ENCODE data around the gene PCBP3. TPM values are rescaled to one million over a fixed set of nuclear protein-coding genes. Genes with fewer than 3 reads are reported as not detected.
"Not testable (repeated sequence)": the region's sequence is repeated elsewhere in the genome, so short reads cannot be mapped to it uniquely, and the experiment has no call there.

The PCBP3 gene
- polyA plus RNA-seq, 5 donors, result 1.9 to 2.8 (median 2.2) TPM

DNA sequence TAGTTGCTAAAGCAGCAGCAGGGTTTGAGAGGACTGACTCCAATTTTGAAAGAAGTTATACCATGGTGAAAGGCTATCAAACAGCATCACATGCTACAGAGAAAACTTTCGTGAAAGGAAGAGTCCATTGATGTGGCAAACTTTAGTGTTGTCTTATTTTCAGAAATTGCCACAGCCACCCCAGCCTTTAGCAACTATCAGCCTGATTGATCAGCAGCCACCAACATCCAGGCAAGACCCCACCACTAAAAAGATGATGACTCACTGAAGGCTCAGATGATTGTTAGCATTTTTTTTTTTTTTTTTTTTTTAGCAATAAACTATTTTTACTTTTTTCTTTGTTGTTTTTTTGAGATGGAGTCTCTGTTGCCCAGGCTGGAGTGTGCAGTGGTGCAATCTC, 35.3 kb downstream of the PCBP3 start:
- DNase-seq, result not testable (repeated sequence)

DNA sequence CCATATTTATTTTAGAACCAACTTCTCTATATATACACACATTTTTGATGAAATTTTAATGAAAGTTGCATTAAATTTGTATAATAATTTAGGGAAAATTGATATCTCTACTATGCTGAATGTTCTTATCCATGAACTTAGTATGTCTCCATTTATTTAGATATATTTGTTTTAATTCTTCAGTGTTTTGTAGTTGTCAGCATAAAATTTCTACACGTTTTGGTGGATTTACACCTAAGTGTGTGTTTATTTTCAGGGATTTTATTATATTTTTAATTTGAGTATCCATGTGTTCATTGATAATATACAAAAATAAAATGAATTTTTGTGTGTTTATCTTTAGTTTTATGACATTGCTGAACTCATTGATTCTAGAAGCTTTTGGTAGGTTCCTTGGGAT, 36.7 kb downstream of the PCBP3 start:
- DNase-seq, result no peak

DNA sequence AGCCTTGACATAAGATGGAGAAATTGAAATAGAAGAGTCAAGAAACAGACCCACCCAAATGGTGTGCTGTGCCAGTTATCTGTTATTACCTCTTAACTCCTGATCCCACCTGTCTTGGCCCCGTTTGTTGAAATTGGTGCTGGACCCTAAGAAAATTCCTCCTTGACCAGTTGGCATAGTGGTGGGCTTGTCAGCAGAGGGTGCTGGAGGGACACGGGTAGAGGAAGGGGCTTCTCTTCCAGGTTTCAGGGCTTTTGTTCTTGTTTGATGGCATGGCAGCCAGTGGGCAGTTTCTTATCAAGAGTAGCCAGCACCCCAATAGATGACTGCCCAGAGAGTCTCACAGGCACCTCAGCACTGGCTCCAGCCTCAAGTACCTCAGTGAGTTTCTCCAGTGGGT, 51.6 kb downstream of the PCBP3 start:
- no peak for DNase-seq

DNA sequence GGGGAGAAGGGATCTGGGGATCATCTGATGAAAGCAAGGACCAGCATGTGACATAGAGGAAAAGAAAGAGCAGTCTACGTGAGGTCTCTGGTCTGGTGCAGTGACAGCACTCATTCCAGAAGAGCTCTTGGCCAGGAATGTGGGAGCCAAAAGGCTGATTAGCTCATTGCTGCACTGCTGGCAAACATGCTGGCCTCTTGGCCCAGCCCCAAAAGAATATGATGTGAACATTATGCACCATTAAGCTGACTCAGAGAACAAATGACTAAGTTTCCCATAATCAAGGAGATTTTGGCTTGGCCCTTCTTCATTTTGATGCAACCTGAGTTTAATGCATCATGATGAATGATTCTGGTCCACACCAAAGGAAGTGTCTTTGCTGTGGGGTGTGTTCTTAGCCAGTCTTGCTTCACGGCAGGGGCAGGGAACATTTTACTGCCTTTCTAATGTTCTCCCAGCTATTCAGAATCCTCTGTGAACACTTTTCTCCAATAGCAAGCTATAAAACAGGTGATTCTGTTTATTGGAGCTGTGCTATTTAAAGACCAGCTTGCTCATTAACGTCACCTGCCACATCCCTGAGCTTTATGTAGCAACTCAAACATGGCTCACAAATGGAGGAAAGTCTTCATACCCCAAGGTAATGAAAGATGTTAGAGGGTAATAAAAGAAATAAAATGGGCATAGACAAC, 55.1 kb downstream of the PCBP3 start:
- DNase-seq, result peak; percentile 16 to 43

DNA sequence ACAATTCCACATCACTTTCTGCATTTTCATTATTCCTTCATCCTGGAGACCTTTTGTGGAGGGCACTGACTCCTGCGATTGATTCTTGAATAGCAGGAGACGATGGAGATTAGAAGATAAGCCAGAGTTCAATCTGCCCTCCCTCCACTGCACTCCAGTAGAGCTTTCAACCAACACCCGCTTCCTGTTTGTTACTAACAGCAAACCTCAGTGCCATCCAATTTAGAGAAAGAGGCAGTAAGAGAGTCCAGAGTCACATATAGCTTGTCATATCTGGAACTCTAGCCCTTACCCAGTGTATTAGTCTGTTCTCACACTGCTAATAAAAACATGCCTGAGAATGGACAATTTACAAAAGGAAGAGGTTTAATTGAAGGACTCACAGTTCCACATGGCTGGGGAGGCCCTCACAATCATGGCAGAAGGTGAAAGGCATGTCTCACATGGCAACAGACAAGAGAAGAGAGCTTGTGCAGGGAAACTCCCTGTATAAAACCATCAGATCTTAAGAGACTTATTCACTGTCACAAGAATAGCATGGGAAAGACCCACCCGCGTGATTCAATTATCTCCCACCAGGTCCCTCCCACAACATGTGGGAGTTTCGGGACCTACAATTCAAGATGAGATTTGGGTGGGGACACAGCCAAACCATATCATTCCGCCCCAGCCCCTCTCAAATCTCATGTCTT, 55.9 kb downstream of the PCBP3 start:
- DNase-seq, result no peak

DNA sequence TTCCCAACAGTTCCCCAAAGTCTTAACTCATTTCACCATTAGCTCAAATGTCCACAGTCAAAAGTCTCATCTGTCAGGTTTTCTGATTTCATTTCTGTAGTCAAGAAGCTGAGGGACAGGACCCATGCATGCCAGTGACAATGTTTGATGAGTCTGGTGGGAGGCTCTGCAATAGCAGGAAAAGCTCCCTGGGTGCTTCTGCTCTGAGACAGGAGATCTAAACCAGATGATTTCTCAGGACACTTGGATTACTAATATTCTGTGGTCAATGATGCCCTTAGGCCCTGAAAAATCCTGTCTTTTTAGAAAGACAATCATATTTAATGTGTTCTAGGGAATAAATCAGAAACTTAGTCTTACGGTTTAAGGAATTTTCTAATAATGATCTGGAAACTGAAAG, 56.4 kb downstream of the PCBP3 start:
- DNase-seq, result no peak

DNA sequence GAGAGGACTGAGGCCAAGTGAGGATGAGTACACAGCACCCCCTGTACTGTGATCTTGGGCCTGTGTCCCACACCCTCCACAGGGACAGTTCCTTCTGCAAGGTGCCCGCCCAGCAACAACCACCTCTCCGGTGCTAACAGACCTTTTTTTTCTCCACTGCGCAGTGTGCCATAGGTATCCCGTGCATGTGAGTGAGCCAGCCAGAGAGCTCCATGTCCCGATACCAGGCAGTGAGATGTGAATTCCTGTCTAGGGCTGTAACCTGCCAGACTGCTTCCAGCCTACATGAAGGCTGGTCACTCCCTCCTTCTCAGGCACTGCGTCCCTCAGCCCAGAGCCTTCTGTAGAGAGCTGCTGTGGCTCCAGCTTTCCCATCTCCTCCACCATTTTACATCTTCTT, 56.9 kb downstream of the PCBP3 start:
- no peak for DNase-seq

DNA sequence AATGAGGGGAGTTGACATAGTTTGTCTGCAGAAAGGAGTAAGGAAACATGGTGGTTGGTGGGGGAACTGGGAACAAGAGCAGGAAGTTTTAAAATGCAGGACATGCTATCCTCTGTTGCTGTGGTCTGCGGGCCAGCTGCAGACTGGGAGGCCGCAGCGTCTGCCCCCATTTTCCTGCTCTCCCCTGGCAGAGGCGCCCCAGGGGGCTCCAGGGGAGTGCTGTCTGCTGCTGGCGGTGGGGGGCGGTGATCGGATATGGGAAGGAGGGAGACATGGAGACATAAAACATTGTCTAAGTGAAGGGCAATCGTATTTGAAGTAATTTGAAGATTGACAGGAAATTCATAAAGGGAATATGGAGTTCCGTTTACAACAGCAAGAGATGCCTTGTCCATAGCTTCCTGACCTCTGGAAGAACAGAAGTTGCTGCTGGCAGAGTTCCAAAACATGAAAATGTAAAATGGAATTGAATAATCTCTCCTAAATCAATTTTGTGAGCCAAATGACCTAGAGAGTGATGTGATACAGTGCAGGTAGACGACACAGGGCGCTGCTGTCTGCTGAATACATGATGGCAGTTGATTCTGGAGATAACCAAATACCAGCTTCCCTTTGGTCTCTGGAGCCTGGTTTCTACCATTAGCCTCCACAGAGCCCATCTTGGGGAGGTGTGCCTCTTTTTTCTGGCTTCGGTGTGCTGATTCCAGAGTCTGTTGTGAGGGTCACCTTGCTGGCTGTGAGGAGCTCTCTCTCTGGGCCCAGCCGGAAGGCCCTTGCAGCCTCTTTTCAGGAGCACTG, 61.0 kb downstream of the PCBP3 start:
- DNase-seq, result no peak

DNA sequence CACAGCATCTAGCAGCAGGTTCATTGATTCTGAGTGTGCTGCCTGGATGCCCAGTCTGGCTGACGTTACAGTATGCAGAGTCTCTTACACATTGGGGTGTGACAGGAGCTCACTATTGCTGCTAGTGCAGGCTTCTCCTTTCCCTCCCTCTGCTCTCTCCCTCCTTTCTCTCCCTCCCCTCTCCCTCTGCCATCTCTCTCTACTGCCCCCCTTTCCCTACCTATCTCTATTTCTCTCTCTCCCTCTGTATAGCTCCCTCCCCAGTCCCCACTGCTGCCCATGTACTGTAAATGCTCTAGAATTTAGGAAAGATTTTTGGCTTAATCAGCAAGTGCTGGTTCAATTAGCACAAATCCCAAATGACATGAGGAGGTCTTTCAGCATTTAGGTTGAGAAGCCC, 62.8 kb downstream of the PCBP3 start:
- no peak for DNase-seq

DNA sequence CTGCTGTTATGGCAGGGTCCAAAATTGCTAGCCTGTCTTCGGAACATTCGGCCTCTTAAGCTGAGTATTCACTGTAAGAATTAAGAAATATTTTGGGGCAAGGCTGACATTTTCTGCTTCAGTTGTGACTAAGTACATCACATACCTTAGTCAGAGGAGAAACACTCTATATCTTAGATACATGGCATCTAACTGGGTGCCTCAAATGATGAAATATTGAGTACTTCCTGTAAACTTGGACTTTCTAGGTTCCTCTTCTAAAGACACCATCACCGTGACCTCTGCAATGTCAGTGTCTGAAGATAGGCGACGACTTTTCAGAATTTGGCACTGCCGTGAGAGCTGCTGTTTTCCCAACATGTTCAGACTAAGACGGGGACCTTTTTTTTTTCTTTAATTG, 65.6 kb downstream of the PCBP3 start:
- no peak for DNase-seq

DNA sequence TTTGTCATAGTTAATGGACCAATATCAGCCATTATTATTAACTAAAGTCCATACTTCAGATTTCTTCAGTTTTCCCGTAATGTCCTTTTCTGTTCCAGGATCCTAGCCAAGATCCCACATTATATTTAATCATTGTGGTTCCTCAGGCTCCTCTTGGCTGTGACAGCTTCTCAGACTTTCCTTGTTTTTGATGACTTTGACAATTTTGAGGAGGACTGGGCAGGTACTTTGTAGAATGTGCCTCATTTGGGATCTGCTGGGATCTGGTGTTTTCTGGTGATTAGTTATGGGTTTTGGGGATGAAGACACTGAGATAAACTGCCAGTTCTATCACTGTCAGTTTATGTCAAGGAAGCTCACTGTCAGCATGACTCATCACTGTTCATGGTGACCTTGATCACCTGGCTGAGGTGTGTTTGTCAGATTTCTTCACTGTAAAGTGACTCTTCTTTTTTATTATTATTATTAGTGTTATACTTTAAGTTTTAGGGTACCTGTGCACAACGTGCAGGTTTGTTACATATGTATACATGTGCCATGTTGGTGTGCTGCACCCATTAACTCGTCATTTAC, 66.3 kb downstream of the PCBP3 start:
- no peak for DNase-seq

DNA sequence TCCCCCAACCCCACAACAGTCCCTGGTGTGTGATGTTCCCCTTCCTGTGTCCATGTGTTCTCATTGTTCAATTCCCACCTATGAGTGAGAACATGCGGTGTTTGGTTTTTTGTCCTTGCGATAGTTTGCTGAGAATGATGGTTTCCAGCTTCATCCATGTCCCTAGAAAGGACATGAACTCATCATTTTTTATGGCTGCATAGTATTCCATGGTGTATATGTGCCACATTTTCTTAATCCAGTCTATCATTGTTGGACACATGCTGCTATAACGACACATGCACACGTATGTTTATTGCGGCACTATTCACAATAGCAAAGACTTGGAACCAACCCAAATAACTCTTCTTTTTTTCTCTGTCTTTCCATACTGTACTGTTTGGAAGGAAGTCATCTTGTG, 66.8 kb downstream of the PCBP3 start:
- DNase-seq, result not testable (repeated sequence)

DNA sequence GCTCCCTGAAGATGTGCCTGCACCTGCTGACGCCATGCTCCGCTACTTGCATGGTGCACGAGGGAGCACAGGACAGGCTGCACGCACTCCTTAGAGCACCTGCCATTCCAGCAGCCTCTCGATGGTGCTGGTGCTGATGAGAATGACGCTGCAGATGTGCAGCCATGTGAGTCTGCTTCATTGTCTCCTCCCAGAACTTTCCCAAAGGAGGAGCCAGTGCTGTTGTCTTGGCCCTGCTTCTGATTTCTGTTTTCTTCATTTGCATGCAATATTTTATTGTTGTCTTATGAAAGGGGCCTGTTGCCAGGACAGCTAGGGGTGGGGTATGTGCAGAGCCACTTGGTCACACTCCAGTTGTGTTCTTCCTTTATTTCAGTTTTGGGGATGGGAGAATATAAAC, 70.1 kb downstream of the PCBP3 start:
- no peak for DNase-seq

DNA sequence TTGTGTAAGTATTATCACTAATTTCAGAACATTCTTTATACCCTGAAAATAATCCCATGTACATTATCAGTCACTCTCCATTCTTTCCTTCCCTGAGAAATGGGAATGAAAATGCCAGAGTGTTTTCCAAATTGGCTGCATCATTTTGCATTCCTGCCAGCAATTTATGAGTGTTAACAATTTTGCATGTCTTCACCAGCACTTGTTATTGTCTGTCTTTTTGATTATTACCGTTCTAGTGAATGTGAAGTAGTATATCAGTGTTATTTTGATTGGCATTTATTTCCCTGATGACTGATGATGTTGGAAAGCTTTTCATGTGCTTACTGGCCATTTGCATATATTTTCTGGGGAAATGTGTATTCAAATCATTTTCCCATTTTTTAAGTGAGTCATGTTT, 71.9 kb downstream of the PCBP3 start:
- DNase-seq, result no peak

DNA sequence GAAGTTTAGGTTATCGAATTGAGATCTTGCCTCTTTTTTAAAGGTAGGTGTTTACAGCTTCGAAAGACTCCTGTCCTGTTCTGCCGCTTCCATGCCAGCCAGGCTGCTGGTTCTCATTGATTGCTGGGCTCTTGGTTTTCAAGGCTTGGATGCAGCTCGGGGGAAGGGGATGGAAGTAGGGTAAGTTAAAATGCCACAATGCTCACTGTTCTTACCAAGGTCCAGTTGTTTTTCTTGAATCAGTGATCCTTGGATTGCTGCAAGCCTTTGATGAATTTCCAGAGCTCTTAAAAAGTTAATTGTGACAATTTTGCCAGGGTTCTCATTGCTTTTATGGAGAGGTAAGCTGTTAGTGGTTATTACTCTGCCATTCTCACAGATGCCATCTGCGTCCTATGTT, 74.9 kb downstream of the PCBP3 start:
- no peak for DNase-seq

DNA sequence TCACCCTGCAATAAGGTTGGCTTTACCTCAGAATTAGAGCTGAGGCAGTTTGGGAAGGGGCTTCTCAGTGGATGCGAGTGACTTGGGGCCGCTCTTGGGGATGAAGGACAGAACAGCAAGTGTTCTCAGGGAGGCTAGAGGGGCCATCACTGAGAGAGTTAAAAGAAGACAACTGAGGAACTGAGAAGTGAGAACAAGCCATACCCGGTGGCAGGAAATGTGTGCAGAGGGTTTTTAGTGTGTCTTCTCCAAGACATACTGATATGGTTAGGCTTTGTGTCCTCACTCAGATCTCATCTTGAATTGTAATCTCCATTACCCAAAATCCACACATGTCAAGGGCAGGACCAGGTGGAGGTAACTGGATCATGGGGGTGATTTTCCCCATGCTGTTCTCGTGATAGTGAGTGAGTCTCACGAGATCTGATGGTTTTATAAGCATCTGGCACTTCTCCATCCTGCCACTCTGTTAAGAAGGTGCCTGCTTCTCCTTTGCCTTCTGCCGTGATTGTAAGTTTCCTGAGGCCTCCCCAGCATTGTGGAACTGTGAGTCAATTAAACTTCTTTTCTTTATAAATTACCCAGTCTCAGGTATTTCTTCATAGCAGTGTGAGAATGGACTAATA, 75.8 kb downstream of the PCBP3 start:
- no peak for DNase-seq

DNA sequence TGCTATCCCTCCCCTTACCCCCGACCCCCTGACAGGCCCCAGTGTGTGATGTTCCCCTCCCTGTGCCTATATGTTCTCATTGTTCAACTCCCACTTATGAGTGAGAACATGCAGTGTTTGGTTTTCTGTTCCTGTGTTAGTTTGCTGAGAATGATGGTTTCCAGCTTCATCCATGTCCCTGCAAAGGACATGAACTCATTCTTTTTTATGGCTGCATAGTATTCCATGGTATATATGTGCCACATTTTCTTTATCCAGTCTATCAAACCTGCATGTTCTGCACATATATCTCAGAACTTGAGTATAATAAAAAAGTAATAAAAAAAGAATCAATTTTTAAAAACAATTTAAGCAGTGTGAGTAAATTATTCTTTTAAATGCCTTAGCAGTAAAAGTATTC, 76.7 kb downstream of the PCBP3 start:
- DNase-seq, result not testable (repeated sequence)

DNA sequence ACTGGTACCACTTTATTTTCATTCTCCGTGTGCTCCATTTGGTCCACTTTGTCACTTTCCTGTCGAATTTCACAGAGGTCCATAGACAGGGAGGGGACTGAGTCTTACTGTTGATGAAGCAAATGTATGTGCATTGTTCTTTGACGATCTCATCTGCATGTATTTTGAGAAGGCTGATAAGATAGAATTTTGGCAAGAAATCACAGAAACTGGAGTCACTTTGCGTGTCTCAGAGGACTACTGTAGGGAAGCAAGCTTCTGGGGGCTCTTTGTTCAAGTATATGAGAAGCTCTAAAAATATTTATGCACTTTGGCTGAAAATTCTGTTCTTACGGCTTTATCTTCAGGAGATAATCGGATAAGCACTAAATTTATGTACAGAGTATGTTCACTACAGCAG, 78.1 kb downstream of the PCBP3 start:
- no peak for DNase-seq

DNA sequence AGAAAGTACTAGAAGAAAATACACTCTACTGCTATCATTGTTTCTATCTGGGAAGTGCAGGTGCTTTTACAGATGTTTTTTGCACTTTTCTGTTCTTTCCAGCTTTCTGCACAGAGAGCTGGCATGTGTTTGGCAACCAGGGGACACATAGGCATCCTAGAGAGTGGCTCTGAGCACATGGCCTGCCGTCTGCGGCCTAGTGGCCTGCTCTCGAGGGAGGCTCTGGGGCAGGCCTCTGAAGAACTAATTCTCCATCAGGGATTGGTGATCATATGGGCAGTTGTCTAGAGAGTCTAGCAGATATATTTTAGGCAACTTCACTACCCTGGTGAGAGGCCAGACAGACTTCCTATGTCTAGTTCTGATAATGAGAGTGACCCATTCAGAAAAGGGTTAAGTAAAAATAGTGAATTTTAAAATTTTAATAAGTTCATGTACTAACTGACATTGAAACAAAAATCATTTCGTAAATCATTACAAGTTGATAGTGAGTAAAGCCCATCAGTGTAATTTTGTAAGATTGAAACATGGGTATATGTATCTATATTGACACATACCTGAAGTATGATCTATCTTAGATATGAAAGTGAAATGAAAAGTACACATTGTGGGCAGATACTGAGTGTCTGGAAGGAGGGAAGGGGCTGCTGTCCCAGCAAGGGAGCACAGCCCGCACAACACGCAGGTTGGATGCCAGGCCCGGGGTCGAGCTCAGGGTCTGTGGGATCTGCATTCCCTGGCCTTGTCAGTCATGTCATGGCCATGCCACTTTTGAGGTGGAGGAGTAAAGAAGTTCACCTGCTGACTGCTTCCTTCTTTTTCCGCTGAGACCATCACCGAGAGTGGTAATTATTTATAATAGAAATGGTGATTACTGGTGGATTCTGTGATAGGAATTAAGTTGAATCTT, 79.8 kb downstream of the PCBP3 start:
- no peak for DNase-seq

DNA sequence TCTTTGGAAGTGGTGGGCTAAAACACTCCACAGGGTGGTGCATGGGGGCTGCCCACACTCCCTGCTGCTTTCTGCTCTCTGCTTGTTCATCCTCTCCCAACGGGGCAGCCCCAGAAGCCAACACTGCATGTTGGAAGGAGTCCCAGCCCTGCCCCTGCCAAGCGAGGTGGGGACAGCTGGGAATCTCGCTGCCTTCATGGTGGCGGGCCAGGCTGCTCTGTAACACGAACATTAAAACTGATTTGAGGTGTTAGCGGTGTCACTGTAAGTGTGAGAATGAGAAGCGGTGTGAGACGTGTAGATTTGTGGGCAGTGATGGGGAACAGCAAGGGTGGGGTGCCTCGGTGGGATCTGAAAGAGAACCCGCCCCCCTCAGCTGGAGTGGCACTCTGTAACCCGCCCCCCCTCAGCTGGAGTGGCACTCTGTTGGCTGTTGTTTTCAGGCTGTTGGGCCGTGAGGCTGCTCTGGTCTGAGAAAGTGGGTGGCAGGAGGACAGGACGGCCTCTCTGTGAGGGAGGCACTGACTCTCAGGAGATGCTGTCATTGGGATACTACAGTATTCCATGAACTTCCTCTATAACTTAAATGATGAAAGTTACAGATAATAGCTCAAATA, 80.9 kb downstream of the PCBP3 start:
- peak in 1 of 2 donors; percentile 6 for DNase-seq
